B cell (primary cell): Measurements from ENCODE around the gene LRCH1. TPM values are rescaled to one million over a fixed set of nuclear protein-coding genes. Genes with fewer than 3 reads are reported as not detected.

Experiments used
- ATAC-seq: fragments of 200-7000 bp; cut with Tn5 transposase; one replicate; pipeline ENCODE4 v1.10.0; 2021; ENCODE audit warnings: low read depth, mild to moderate bottlenecking, moderate number of reproducible peaks, moderate library complexity
- CTCF ChIA-PET: fragments of 350-600 bp; sonication (Branson Sonifier 250); formaldehyde crosslinking; loops from one replicate; lab custom pipeline; 2021; ENCODE audit warnings: antibody characterized with exemption, inconsistent platforms; lab: Charles Lee
- POLR2A ChIA-PET: fragments of 350-600 bp; sonication (Branson Sonifier 250); formaldehyde crosslinking; loops from one replicate; lab custom pipeline; 2021; ENCODE audit warnings: antibody characterized with exemption; lab: Charles Lee
- DNase-seq: peaks from one replicate; pipeline ENCODE4 v3.0.0; 2013
- H2AFZ ChIP-seq: 2 replicates; pipeline ENCODE4 v1.6.1; 2012; ENCODE audit warnings: mild to moderate bottlenecking, low read depth, low read length; ENCODE audit not compliant: insufficient read depth, poor library complexity, severe bottlenecking
- H3K27ac ChIP-seq, 2 donors: 1 replicate in 1 of 2; 2 replicates in 1 of 2; pipeline ENCODE4 v1.5.1; 2012 to 2013; ENCODE audit warnings: low read length in 2 of 2, mild to moderate bottlenecking in 2 of 2, moderate library complexity in 1 of 2
- H3K27me3 ChIP-seq, 4 experiments: fragments of 200-600 bp in 1 of 4; sonication (generic) in 1 of 4; replicated peaks in 1 of 4; 1 replicate in 2 of 4; 2 replicates in 2 of 4; pipeline versions ENCODE4 v1.6.1 to v1.7.0; 2013 to 2016; ENCODE audit warnings: low read length in 3 of 4, mild to moderate bottlenecking in 2 of 4, mixed read lengths in 1 of 4, moderate library complexity in 1 of 4; ENCODE audit not compliant: insufficient read depth in 4 of 4, control insufficient read depth in 3 of 4; ENCODE audit errors: control extremely low read depth in 1 of 4
- H3K36me3 ChIP-seq, 2 experiments: replicated peaks in 1 of 2; 1 replicate in 1 of 2; 2 replicates in 1 of 2; pipeline versions ENCODE4 v1.6.1 to v1.7.1; 2013; ENCODE audit warnings: low read length in 1 of 2; ENCODE audit not compliant: insufficient read depth in 2 of 2, control insufficient read depth in 1 of 2; ENCODE audit errors: control extremely low read depth in 1 of 2, extremely low read depth in 1 of 2
- H3K4me1 ChIP-seq, 2 donors: fragments of 200-600 bp in 1 of 2; sonication (generic) in 1 of 2; 1 replicate in 1 of 2; 2 replicates in 1 of 2; pipeline versions ENCODE4 v1.5.1 to v1.6.1; 2013 to 2017; ENCODE audit warnings: low read length in 2 of 2; ENCODE audit not compliant: control insufficient read depth in 2 of 2, insufficient read depth in 2 of 2
- H3K4me2 ChIP-seq: replicated peaks from 2 replicates; pipeline ENCODE3; 2012; ENCODE audit warnings: mild to moderate bottlenecking, low read depth, low read length; ENCODE audit not compliant: poor library complexity, severe bottlenecking
- H3K4me3 ChIP-seq, 5 experiments: fragments of 200-600 bp in 1 of 5; sonication (generic) in 1 of 5; 1 replicate in 3 of 5; 2 replicates in 2 of 5; pipeline versions ENCODE4 v1.5.1 to v1.7.0; 2011 to 2016; ENCODE audit warnings: low read length in 4 of 5, mild to moderate bottlenecking in 4 of 5, low read depth in 2 of 5, control low read depth in 1 of 5, moderate library complexity in 1 of 5; ENCODE audit not compliant: insufficient read depth in 1 of 5; ENCODE audit errors: control extremely low read depth in 1 of 5, extremely low read depth in 1 of 5
- H3K79me2 ChIP-seq: fragments of 200-600 bp; sonication (generic); one replicate; pipeline ENCODE4 v1.6.0; 2016; ENCODE audit warnings: low read length; ENCODE audit not compliant: control insufficient read depth, insufficient read depth
- H3K9ac ChIP-seq: fragments of 200-600 bp; sonication (generic); 2 replicates; pipeline ENCODE4 v1.6.1; 2017; ENCODE audit warnings: mild to moderate bottlenecking, low read length, moderate library complexity
- H3K9me3 ChIP-seq, 3 donors: one replicate each; pipeline versions ENCODE4 v1.6.1 to v1.7.1; 2013; ENCODE audit warnings: low read length in 2 of 3; ENCODE audit not compliant: control insufficient read depth in 2 of 3, insufficient read depth in 1 of 3; ENCODE audit errors: control extremely low read depth in 1 of 3
- H4K20me1 ChIP-seq: 2 replicates; pipeline ENCODE4 v1.6.0; 2012; ENCODE audit warnings: mild to moderate bottlenecking, low read length; ENCODE audit not compliant: insufficient read depth, control insufficient read depth, poor library complexity, severe bottlenecking
- H3K27ac Mint-ChIP-seq: one replicate; pipeline ENCODE4 v1.8.0; 2021; ENCODE audit warnings: mixed read lengths
- H3K27me3 Mint-ChIP-seq: one replicate; pipeline ENCODE4 v1.8.0; 2021; ENCODE audit warnings: mixed read lengths
- H3K4me1 Mint-ChIP-seq: one replicate; pipeline ENCODE4 v1.8.0; 2021; ENCODE audit warnings: mixed read lengths
- H3K4me3 Mint-ChIP-seq: one replicate; pipeline ENCODE4 v1.8.0; 2021; ENCODE audit warnings: mixed read lengths
- H3K9me3 Mint-ChIP-seq: one replicate; pipeline ENCODE4 v1.8.0; 2022; ENCODE audit warnings: mixed read lengths; ENCODE audit not compliant: insufficient read depth
- CTCF ChIP-seq: fragments of 200-600 bp; IDR thresholded peaks from one replicate; pipeline ENCODE4 v1.8.0; 2022; ENCODE audit warnings: antibody characterized with exemption, mild to moderate bottlenecking
- EZH2 ChIP-seq: IDR thresholded peaks from 2 replicates; pipeline ENCODE4 v1.6.1; 2012; ENCODE audit warnings: borderline replicate concordance, low read depth, mild to moderate bottlenecking, moderate library complexity, low read length; ENCODE audit not compliant: insufficient read depth, poor library complexity, severe bottlenecking
- WGBS: methylation state at CpG from one replicate; pipeline ENCODE4 v1.1.5; 2013; ENCODE audit warnings: missing lambda C conversion rate; ENCODE audit not compliant: insufficient coverage; 5-methylcytosine and 5-hydroxymethylcytosine counted together
- intact Hi-C: fragments of 100-400 bp; cut with micrococcal nuclease; formaldehyde crosslinking; loops from one replicate; pipeline ENCODE4 v1.10.0; 2022
- polyA plus RNA-seq: library from polyadenylated mRNA; depleted of rRNA; stranded (reverse); fragments of >200 nt; gene quantifications from 2 replicates; pipeline ENCODE4 v1.2.3, GENCODE V29; 2012
- total RNA-seq, 2 donors: library from RNA; stranded (reverse); fragments of 120-200 nt in 1 of 2; gene quantifications; 1 replicate in 1 of 2; 2 replicates in 1 of 2; pipeline versions ENCODE4 v1.2.3 to v1.2.4, GENCODE V29; 2013 to 2022

Gene LRCH1
- total and polyA plus RNA-seq, 2 donors (not counting 1 experiment from before 2014, with no cell fraction given), result 13.0 to 50.3 TPM

- no peak overlapping the region for H3K4me3 Mint-ChIP-seq
- no CpG with 5 or more reads among the region's 2 CpGs for WGBS
- ChIA-PET CTCF (interaction anchor here (0.7 to 4.3 kb wide), 37 partner anchors 9 to 220 kb away, joined by 3 to 139 read pairs (median 10); no protein-coding TSS in a partner anchor), POLR2A (interaction anchor here (1.1 kb wide), 1 partner anchor 27 kb away, joined by 3 read pairs; no protein-coding TSS in a partner anchor)
- Histone ChIP-seq H3K9ac (no peak overlapping the region), H3K4me1 (peaks cover 24 to 27% of the 10 kb centered on the region in 2 donors), H3K9me3 (no peaks in the 10 kb centered on the region), H3K27me3 (no peaks in the 10 kb centered on the region), H3K36me3 (no peaks in the 10 kb centered on the region), H2AFZ (peak overlapping the region; percentile 91), H3K79me2 (peaks cover 47% of the 10 kb centered on the region), H4K20me1 (peaks cover 9% of the 10 kb centered on the region), H3K4me3 (no peak overlapping the region), H3K4me2 (no peak overlapping the region), H3K27ac (no peak overlapping the region)
- peaks cover 32% of the 10 kb centered on the region for H3K4me1 Mint-ChIP-seq
- H3K27ac Mint-ChIP-seq, result no peak overlapping the region
- DNase-seq (no peak), ATAC-seq (no peak)
- no peaks in the 10 kb centered on the region for H3K27me3 Mint-ChIP-seq
- intact Hi-C loops, result loop anchor here (1.0 to 5.0 kb wide), 8 partner anchors 59 to 1450 kb away; partner anchors contain the start of genes ESD, LCP1 and SUCLA2
- H3K9me3 Mint-ChIP-seq, result no peaks in the 10 kb centered on the region
- TF ChIP-seq EZH2 (no peak), CTCF (no peak)
Observed at GRCh38 chr13:46550822-46551221, 2.1 kb upstream of the LRCH1 start.
